Measurements from ENCODE around the gene FGR. TPM values are rescaled to one million over a fixed set of nuclear protein-coding genes. Genes with fewer than 3 reads are reported as not detected.

The FGR gene
- polyA plus RNA-seq, 1 of the 3 experiments (the other 2 are of a cell fraction): not detected

DNA sequence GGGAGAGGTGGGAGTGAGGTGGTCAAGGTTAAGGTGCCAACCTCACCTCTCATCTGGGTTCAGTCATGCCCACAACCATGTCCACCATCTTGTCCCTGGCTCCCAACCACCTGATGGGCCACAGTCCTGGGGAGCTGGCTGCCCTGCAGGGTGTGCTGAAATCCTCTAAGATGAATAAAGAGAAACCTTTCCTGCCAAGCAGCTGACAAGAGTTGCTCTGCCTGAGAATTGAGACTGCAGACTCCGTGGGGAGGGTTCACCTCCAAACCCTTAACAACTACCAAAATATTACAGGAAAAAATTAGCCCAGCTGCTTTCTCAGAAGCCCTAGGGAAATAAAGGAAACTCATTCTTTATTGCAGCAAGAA lies 15.2 kb upstream of the FGR start:
- DNase-seq: no peak

More for the DNA sequence above, 15.2 kb upstream of the FGR start:
- Histone ChIP-seq H3K36me3 (replicated peaks in 1 of 2; ENCODE audit: control insufficient read depth in 1 of 2, insufficient read depth in 2 of 2, low read length in 1 of 2) (no peaks in the 10 kb centered on the region), H3K4me3 (ENCODE audit: low read depth in 2 of 2, low read length in 1 of 2) (no peak overlapping the region), H3K9ac (no peak overlapping the region), H3K27ac (ENCODE audit: low read depth in 2 of 2, low read length in 1 of 2) (no peak overlapping the region), H3K9me3 (no peaks in the 10 kb centered on the region), H3K4me2 (no peak overlapping the region), H4K20me1 (ENCODE audit: insufficient read depth) (no peaks in the 10 kb centered on the region), H3K79me2 (ENCODE audit: insufficient read depth) (no peaks in the 10 kb centered on the region), H3F3A (replicated peaks; ENCODE audit: insufficient read depth) (peaks cover 2% of the 10 kb centered on the region), H3K27me3 (ENCODE audit: insufficient read depth) (no peaks in the 10 kb centered on the region), H3K4me1 (ENCODE audit: control insufficient read depth in 1 of 2, insufficient read depth in 2 of 2, low read depth in 1 of 2, low read length in 1 of 2) (peaks cover 6 to 7% of the 10 kb centered on the region in 2 experiments; a peak in 2 of 4 replicates), H2AFZ (ENCODE audit: low read depth) (no peak overlapping the region), H3K9me2 (no peaks in the 10 kb centered on the region)
- ChIA-PET POLR2A (no interaction called here), CTCF (interaction anchor here (0.6 to 3.0 kb wide), 6 partner anchors 9 to 323 kb away, joined by 3 to 13 read pairs (median 4); no protein-coding TSS in a partner anchor)
- WGBS (ENCODE audit: low lambda C conversion rate): 94% methylated on average over 1 of the region's 1 CpG
- TF ChIP-seq FOXJ3 (CRISPR knock-in tag; IDR thresholded peaks at IDR 0.05) (no peak), ELF1 (IDR thresholded peaks at IDR 0.05) (no peak), POLR2AphosphoS5 (IDR thresholded peaks at IDR 0.05; ENCODE audit: low read depth, low read length) (no peak), GATA2 (CRISPR knock-in tag; IDR thresholded peaks at IDR 0.05) (no peak), EZH2phosphoT487 (IDR thresholded peaks at IDR 0.05; ENCODE audit: borderline replicate concordance, low read depth) (no peak), FOXM1 (IDR thresholded peaks at IDR 0.05; ENCODE audit: low read depth) (no peak), EP300 (IDR thresholded peaks at IDR 0.05; ENCODE audit: borderline replicate concordance in 1 of 2, low read depth in 1 of 2, low read length in 1 of 2) (no peak), SIN3A (IDR thresholded peaks at IDR 0.05; ENCODE audit: borderline replicate concordance, low read depth, low read length) (no peak), TAF1 (IDR thresholded peaks at IDR 0.05; ENCODE audit: borderline replicate concordance, low read depth, low read length) (no peak), NRF1 (IDR thresholded peaks at IDR 0.05; ENCODE audit: low read depth, low read length) (no peak), TCF12 (IDR thresholded peaks at IDR 0.05) (no peak), MEF2A (IDR thresholded peaks at IDR 0.05; ENCODE audit: borderline replicate concordance, low read depth) (no peak), GABPA (IDR thresholded peaks at IDR 0.05; ENCODE audit: low read depth) (no peak), RCOR1 (IDR thresholded peaks at IDR 0.05; ENCODE audit: low read length) (no peak)
- TF ChIP-seq, protein P1, sequence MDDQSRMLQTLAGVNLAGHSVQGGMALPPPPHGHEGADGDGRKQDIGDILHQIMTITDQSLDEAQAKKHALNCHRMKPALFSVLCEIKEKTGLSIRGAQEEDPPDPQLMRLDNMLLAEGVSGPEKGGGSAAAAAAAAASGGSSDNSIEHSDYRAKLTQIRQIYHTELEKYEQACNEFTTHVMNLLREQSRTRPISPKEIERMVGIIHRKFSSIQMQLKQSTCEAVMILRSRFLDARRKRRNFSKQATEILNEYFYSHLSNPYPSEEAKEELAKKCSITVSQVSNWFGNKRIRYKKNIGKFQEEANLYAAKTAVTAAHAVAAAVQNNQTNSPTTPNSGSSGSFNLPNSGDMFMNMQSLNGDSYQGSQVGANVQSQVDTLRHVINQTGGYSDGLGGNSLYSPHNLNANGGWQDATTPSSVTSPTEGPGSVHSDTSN (IDR thresholded peaks at IDR 0.05): no peak
- TF ChIP-seq, protein P2, sequence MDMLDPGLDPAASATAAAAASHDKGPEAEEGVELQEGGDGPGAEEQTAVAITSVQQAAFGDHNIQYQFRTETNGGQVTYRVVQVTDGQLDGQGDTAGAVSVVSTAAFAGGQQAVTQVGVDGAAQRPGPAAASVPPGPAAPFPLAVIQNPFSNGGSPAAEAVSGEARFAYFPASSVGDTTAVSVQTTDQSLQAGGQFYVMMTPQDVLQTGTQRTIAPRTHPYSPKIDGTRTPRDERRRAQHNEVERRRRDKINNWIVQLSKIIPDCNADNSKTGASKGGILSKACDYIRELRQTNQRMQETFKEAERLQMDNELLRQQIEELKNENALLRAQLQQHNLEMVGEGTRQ (IDR thresholded peaks at IDR 0.05; ENCODE audit: borderline replicate concordance, low read depth, low read length): no peak
- TF ChIP-seq, protein P3, sequence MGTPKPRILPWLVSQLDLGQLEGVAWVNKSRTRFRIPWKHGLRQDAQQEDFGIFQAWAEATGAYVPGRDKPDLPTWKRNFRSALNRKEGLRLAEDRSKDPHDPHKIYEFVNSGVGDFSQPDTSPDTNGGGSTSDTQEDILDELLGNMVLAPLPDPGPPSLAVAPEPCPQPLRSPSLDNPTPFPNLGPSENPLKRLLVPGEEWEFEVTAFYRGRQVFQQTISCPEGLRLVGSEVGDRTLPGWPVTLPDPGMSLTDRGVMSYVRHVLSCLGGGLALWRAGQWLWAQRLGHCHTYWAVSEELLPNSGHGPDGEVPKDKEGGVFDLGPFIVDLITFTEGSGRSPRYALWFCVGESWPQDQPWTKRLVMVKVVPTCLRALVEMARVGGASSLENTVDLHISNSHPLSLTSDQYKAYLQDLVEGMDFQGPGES (IDR thresholded peaks at IDR 0.05; ENCODE audit: low read depth, low read length): no peak
- TF ChIP-seq, protein P4, sequence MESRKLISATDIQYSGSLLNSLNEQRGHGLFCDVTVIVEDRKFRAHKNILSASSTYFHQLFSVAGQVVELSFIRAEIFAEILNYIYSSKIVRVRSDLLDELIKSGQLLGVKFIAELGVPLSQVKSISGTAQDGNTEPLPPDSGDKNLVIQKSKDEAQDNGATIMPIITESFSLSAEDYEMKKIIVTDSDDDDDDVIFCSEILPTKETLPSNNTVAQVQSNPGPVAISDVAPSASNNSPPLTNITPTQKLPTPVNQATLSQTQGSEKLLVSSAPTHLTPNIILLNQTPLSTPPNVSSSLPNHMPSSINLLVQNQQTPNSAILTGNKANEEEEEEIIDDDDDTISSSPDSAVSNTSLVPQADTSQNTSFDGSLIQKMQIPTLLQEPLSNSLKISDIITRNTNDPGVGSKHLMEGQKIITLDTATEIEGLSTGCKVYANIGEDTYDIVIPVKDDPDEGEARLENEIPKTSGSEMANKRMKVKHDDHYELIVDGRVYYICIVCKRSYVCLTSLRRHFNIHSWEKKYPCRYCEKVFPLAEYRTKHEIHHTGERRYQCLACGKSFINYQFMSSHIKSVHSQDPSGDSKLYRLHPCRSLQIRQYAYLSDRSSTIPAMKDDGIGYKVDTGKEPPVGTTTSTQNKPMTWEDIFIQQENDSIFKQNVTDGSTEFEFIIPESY (IDR thresholded peaks at IDR 0.05; ENCODE audit: borderline replicate concordance, low read depth): no peak
